SJCRH30 (cell line): ENCODE data around the gene KCNMB2. TPM values are rescaled to one million over a fixed set of nuclear protein-coding genes. Genes with fewer than 3 reads are reported as not detected.

Experiments used
- DNase-seq, 2 experiments: peaks; one replicate each; pipeline ENCODE4 v3.0.0-alpha.2; 2015 to 2020
- H3K27ac ChIP-seq: fragments of 250-450 bp; sonication (Bioruptor Pico); 2 replicates; pipeline ENCODE4 v1.5.1; 2020; ENCODE audit warnings: mild to moderate bottlenecking, moderate library complexity
- H3K27me3 ChIP-seq: fragments of 250-450 bp; sonication (Bioruptor Pico); 2 replicates; pipeline ENCODE4 v1.5.1; 2020; ENCODE audit warnings: mild to moderate bottlenecking, moderate library complexity
- H3K36me3 ChIP-seq: fragments of 250-450 bp; sonication (Bioruptor Pico); 2 replicates; pipeline ENCODE4 v1.5.1; 2020; ENCODE audit warnings: mild to moderate bottlenecking, moderate library complexity
- H3K4me1 ChIP-seq: fragments of 250-450 bp; sonication (Bioruptor Pico); 2 replicates; pipeline ENCODE4 v1.5.1; 2020; ENCODE audit warnings: mild to moderate bottlenecking, moderate library complexity
- H3K4me3 ChIP-seq: fragments of 250-450 bp; sonication (Bioruptor Pico); 2 replicates; pipeline ENCODE4 v1.5.1; 2020; ENCODE audit warnings: mild to moderate bottlenecking, moderate library complexity
- H3K9me3 ChIP-seq: fragments of 250-450 bp; sonication (Bioruptor Pico); replicated peaks from 2 replicates; pipeline ENCODE4 v1.5.1; 2020; ENCODE audit warnings: mild to moderate bottlenecking, moderate library complexity
- total RNA-seq: library from RNA; depleted of rRNA; stranded (reverse); fragments of >200 nt; shearing (Covaris generic); gene quantifications from 2 replicates; pipeline ENCODE4 v1.2.3, GENCODE V29; 2014

Gene KCNMB2
- total RNA-seq, 1 experiment from 2014 or later, result not detected

DNA sequence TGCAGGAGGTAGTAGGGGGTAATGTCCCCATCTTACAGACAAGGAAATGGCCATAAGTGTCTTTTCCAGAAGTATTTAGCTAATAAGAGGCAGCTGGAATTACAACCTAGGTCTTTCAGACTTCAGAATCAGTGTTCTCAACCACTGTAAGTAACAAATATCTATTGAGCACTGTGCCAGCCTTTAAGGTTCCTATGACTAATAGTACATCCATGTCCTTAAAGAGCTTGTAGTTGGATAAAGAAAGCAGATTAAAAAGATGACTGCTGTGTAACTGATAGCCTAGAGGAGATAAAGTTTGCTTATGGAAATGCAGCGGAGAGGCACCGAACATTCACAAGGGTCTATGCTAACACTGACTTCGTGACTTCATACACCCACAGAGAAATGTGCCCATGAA lies 136.0 kb downstream of the KCNMB2 start:
- Histone ChIP-seq H3K4me3 (no peak overlapping the region), H3K4me1 (peaks cover 13% of the 10 kb centered on the region; the same call in 1 of the 2 replicates), H3K9me3 (no peaks in the 10 kb centered on the region), H3K27me3 (no peaks in the 10 kb centered on the region), H3K36me3 (no peaks in the 10 kb centered on the region), H3K27ac (no peak overlapping the region)
- DNase-seq, result no peak

DNA sequence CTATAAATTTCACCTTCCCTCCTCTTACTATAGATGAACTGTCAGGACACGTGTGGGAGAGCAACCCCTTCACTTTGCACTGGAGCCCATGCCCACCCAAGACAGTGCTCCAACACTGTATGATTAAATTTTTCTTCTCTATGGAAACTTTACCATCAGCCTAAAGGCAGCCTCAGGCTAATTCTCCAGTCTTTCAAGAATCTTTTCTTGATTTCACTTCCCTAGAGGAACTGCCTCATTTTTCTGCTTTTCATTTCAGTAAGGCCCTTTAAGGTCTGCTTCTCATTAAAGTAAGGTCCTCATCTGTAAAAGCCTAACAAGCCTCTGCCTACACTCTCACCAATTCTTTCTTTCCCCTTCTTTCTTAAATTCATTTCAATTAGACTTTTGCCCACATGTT lies 137.3 kb downstream of the KCNMB2 start:
- no peak overlapping the region for H3K4me3 ChIP-seq
- H3K27ac ChIP-seq, result no peak overlapping the region
- no peak for DNase-seq
- no peaks in the 10 kb centered on the region for H3K9me3 ChIP-seq
- H3K27me3 ChIP-seq, result no peaks in the 10 kb centered on the region
- H3K36me3 ChIP-seq, result no peaks in the 10 kb centered on the region
- peaks cover 13% of the 10 kb centered on the region; the same call in 1 of the 2 replicates for H3K4me1 ChIP-seq

DNA sequence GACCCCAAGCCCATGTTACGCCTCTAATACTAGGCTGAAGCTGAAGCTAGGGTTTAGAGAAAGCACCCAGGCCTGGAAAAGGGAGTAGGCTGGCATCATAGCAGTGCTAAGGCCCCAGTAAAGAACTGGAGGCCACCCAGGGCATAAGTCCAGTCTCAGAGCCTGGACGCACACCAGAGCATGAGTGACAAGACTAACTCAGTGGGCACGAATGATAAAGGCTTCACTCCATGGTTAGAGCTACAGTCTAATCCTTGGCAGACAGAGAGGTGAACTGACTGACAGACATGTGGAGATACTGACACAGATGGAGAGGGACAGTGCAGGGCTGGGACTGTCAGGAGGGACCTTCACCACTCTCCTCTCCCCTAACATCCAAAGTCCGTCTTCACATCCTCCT lies 139.8 kb downstream of the KCNMB2 start:
- Histone ChIP-seq H3K36me3 (no peaks in the 10 kb centered on the region), H3K27ac (no peak overlapping the region), H3K27me3 (no peaks in the 10 kb centered on the region), H3K4me3 (no peak overlapping the region), H3K9me3 (no peaks in the 10 kb centered on the region), H3K4me1 (no peaks in the 10 kb centered on the region)
- no peak for DNase-seq

DNA sequence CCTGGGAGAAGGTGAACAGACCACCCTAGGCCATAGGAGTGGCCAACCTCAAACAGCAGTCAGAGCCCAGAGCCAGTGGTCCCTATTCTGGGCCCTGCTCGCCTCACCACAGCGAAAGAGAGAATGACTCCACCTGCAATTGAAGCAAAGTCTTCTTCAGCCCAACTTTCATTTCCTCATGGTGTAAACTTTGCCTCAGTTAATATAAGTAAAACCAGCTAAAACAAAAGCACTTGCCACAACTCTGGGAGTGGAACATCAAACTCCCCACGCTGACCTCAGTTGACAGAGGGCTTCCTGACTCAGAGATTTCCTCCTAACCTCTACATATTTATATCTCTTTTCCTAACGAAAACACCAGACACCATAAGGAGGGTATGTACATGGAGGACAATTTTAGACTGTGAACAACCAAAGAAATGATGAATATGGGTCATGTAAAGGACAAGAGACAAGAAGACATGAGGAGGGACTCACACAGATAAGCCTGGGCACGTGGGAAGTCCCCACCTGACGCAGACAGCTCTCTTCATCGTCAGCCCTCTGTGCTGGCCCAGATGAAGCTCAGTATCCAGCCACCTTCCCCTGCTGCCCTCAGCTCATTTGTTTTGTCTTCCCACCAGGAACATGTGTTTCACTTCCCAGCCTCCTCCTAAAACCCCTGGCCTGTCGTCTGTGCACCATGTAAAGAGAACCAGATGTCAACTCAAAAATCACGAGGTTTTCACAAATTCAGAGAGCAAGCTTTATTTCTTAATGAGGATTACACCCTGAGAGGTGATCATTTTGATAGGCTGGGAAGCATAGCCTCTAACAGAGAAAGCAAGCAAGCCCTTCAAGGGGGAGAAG lies 140.9 kb downstream of the KCNMB2 start:
- Histone ChIP-seq H3K9me3 (no peaks in the 10 kb centered on the region), H3K27ac (no peak overlapping the region), H3K4me3 (no peak overlapping the region), H3K4me1 (no peaks in the 10 kb centered on the region), H3K36me3 (no peaks in the 10 kb centered on the region), H3K27me3 (no peaks in the 10 kb centered on the region)
- no peak for DNase-seq

DNA sequence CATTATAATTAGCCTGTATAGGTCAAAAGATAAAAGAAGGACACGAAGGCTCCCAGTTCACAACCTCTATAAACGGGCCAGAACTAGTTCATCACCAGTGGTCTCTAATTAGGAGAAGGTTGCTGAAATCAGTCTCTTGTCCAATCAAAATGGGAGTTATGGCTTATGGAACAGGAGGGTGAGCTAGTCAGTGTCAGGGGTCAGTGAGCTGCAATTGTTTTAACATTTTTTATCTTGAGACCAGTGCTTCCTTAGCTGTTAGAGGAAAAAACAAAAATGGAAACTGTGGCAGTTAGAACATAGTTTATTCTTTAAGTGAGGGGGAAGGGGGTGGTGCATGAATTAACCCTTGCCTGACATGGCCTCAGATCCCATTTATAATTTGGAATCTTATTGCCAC lies 141.7 kb downstream of the KCNMB2 start:
- Histone ChIP-seq H3K27me3 (no peaks in the 10 kb centered on the region), H3K27ac (no peak overlapping the region), H3K4me3 (no peak overlapping the region), H3K4me1 (no peaks in the 10 kb centered on the region), H3K9me3 (no peaks in the 10 kb centered on the region), H3K36me3 (no peaks in the 10 kb centered on the region)
- DNase-seq, result no peak

DNA sequence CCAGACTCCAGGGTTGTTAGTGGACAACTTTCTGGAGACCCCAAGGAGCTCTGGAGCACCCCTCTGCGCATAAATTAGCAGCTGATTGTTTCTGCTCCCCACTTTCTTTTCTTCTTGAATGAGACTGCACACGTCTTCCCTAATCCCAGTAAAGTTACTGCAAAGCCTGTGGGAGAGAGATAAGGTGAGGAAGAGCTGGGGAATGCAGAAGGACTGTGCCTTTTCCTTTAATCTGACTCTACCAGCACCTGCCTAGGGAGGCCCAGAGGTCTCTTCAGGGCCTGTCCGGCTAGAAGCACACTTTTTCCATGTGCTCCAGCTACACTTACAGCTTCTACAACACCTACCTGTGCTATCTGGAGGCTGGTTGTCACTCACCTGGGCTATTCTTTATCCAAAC lies 143.8 kb downstream of the KCNMB2 start:
- Histone ChIP-seq H3K36me3 (no peaks in the 10 kb centered on the region), H3K4me1 (no peaks in the 10 kb centered on the region), H3K9me3 (no peaks in the 10 kb centered on the region), H3K27ac (no peak overlapping the region), H3K4me3 (no peak overlapping the region), H3K27me3 (no peaks in the 10 kb centered on the region)
- no peak for DNase-seq

DNA sequence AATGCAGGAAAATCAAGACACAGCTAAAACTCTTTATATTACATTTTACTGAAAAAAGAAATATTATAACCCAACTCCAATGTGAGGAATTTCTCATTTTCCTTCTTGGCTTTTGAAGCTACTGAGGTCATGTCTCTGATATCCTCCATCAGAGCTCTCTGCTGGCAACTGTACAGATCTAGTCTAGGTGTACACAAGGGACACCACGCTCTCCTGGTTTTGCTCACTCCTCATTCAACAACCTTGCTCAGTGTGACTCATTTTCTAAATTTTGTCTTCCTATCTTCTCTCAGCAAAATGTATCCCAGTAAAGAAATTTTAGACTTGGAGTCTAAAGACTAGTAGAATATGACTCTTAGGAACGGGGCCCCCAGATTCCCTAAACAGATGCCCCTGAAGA lies 144.3 kb downstream of the KCNMB2 start:
- no peak overlapping the region for H3K4me3 ChIP-seq
- no peaks in the 10 kb centered on the region for H3K4me1 ChIP-seq
- H3K9me3 ChIP-seq, result no peaks in the 10 kb centered on the region
- no peak for DNase-seq
- H3K36me3 ChIP-seq, result no peaks in the 10 kb centered on the region
- H3K27me3 ChIP-seq, result no peaks in the 10 kb centered on the region
- no peak overlapping the region for H3K27ac ChIP-seq

DNA sequence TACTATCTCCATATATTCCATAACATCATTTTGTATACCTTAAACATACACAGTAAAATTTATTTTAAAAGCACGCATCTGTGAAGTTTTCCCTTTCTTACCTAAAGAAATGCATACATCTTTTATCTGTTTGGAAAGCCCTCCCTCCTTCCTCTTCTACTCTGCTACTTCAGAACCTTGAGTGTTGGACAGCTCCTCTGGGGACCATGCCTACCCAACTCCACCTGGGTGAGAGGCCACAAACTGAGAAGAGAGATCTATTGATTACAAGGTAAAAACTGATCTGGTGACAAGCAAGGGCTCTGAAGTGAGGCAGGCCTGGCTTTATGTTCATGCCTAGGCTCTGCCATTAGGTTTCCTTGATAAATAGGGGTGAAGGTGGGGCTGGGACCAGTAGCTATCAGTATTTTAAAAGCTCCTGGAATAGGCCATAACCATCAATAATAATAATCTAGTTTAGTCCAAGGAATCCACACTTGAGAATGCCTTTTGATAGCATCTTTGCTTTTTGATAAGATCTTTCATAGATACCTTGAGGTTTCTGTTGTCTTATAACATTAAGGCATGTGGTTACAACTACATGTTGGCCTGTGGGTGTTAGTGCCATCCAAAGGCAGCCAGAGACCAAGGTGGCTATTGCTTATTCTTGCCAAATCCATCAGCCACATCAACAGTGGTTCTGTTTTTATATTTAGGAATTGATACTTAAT lies 148.8 kb downstream of the KCNMB2 start:
- Histone ChIP-seq H3K27ac (no peak overlapping the region), H3K27me3 (no peaks in the 10 kb centered on the region), H3K4me1 (no peaks in the 10 kb centered on the region), H3K4me3 (no peak overlapping the region), H3K36me3 (no peaks in the 10 kb centered on the region), H3K9me3 (no peaks in the 10 kb centered on the region)
- DNase-seq, result peak; percentile 13 to 45

DNA sequence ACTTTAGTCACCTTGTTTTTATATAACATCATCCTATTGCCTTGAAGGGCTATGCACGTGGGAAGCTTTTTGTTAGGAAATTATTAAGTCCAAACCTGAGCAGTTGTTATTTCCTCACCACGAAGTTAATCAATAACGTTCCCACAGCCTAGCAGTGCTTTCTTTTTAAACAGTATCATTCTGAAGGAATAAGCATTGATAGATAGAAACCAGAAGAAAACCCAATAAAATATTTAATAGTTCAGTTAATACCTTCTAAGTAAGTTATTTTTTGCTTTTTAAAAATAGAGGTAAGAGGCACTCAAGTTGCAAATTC lies 149.3 kb downstream of the KCNMB2 start:
- no peak overlapping the region for H3K27ac ChIP-seq
- H3K4me3 ChIP-seq, result no peak overlapping the region
- no peak for DNase-seq
- H3K27me3 ChIP-seq, result no peaks in the 10 kb centered on the region
- H3K4me1 ChIP-seq, result no peaks in the 10 kb centered on the region
- H3K36me3 ChIP-seq, result no peaks in the 10 kb centered on the region
- no peaks in the 10 kb centered on the region for H3K9me3 ChIP-seq

DNA sequence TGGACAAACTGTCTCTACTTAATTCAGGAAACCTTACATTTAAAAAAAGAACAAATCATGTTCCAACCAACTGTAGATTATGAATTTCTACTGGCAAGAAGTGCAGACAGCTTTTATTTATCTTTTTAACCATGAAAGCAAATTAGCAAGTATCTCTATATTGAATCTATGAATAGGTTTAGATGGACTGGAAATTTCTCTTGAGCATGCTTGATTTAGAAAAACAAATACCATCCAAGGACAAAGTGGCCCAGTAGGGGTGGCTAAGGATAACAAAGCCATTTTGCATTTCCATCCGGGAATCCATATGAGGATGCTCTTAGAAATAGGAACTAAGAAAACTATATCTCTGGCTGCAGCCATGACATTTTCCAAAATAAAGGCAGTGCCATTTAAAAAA lies 150.6 kb downstream of the KCNMB2 start:
- H3K9me3 ChIP-seq, result no peaks in the 10 kb centered on the region
- no peak overlapping the region for H3K4me3 ChIP-seq
- no peaks in the 10 kb centered on the region for H3K27me3 ChIP-seq
- H3K27ac ChIP-seq, result no peak overlapping the region
- DNase-seq, result no peak
- no peaks in the 10 kb centered on the region for H3K36me3 ChIP-seq
- no peaks in the 10 kb centered on the region for H3K4me1 ChIP-seq

DNA sequence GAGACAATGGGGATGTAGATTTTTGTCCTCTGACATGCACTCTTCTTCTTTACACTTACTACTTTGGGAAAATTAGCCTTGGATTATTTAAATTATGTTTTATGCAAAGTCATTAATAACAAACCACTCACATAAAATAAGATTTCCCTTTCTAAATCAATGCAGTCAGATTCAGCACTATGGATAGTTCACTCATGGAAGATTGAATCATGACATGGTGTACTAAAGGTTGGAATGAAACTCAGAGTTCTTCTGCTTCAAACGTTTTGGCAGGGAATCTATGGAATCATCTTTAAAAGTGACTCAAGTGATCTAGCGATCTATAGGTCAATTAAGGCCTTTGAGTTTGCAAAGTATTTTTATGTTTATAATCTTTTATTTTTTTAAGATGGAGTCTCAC lies 154.3 kb downstream of the KCNMB2 start:
- H3K36me3 ChIP-seq, result no peaks in the 10 kb centered on the region
- peak in 1 of 2 experiments; percentile 6 for DNase-seq
- no peaks in the 10 kb centered on the region for H3K4me1 ChIP-seq
- no peak overlapping the region for H3K4me3 ChIP-seq
- H3K9me3 ChIP-seq, result no peaks in the 10 kb centered on the region
- no peaks in the 10 kb centered on the region for H3K27me3 ChIP-seq
- no peak overlapping the region for H3K27ac ChIP-seq

DNA sequence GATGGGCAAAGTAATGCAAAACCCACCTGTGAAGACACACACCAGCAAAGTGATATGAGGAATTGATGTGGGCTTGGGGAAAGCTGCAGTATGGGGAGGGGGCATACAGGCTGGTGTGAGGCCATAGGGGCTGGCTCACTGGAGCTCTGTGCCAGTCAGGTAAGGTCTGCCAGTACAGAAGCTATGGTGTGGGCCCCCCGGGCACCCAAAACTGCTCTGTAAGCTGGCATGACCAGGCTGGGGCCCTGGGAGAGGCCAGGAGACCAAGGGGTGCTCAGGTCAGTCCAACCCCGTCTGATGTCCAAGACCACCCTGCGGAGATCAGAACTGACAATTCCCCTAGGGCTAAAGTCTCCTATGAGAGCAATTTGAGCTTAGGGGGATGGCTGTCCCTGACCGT lies 163.1 kb downstream of the KCNMB2 start:
- no peaks in the 10 kb centered on the region for H3K4me1 ChIP-seq
- DNase-seq, result no peak
- H3K27me3 ChIP-seq, result no peaks in the 10 kb centered on the region
- H3K9me3 ChIP-seq, result no peaks in the 10 kb centered on the region
- no peak overlapping the region for H3K4me3 ChIP-seq
- no peaks in the 10 kb centered on the region for H3K36me3 ChIP-seq
- H3K27ac ChIP-seq, result no peak overlapping the region

DNA sequence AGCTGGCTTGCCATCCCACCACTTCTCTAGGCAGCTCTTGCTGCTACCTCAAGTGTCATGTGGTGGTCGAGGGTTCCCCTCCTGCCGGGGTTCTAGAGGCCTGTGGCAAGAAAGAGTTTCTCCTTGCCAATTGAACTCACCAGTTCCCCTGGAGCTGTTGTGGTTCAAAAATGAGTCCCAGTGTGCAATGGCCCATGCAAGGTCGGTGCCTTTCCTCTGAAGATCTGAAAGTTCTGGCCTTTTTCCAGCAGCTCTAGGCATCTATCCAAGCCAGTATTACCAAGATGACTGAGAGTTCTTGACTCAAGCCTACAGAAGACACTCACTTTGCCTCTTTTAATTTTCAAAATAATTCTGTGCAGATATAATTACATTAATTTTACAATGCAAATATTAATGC lies 163.6 kb downstream of the KCNMB2 start:
- H3K4me3 ChIP-seq, result no peak overlapping the region
- H3K27me3 ChIP-seq, result no peaks in the 10 kb centered on the region
- H3K9me3 ChIP-seq, result no peaks in the 10 kb centered on the region
- no peaks in the 10 kb centered on the region for H3K4me1 ChIP-seq
- no peak for DNase-seq
- H3K36me3 ChIP-seq, result no peaks in the 10 kb centered on the region
- H3K27ac ChIP-seq, result no peak overlapping the region

DNA sequence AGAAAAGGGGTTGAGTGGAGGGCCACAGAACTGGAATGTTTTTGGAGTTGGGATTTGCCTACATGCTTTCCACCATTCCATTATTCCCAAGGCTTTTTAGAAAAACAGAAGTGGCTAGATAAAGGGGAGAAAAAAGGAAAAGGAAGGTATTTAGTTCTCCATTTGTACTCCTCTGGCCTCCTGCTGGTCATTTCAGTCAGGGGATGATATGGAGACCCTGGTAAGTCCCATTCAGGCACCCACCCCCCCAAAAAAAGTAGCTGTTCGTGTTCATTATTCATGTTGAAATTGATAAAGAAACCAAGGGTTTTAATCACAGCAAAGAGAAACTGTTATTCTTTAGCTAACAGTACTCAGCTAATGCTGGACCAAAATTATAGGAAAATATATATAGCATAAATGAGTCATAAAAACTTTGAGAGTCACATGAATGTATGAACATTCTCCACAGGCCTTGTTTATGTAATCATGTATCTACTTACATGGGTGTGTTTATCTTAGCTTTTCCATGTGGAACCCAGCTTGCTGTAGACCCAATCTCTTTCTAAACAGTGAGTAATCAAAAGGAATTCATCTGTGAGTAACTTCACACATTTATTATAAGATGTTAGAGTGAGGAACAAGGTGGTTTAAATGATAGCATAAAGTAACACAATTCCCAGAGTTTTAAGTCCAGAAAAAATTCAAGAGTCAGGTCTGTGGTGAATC lies 167.2 kb downstream of the KCNMB2 start:
- Histone ChIP-seq H3K4me1 (no peaks in the 10 kb centered on the region), H3K9me3 (no peaks in the 10 kb centered on the region), H3K27ac (no peak overlapping the region), H3K4me3 (no peak overlapping the region), H3K27me3 (no peaks in the 10 kb centered on the region), H3K36me3 (no peaks in the 10 kb centered on the region)
- DNase-seq, result no peak

DNA sequence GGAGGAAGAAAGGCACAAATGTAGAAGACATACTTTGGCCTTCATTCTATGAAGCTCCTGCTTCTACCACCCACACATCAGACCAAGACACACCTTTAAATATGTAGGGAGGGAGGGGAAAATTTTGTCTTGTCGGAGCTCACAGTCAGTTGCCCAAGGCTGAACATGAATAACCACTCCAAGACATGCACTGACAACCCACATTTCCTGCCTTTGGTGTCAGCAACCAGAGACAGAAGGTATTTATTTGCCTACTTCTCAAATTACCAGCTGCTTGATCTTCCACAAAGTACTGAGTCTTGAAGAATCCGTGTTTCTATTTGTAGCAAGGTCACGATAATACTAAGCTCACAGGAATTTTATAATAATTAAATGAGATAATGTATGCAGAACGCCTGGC lies 169.7 kb downstream of the KCNMB2 start:
- no peak overlapping the region for H3K27ac ChIP-seq
- H3K36me3 ChIP-seq, result no peaks in the 10 kb centered on the region
- H3K9me3 ChIP-seq, result no peaks in the 10 kb centered on the region
- DNase-seq, result peak in 1 of 2 experiments; percentile 5
- H3K4me1 ChIP-seq, result no peaks in the 10 kb centered on the region
- no peak overlapping the region for H3K4me3 ChIP-seq
- no peaks in the 10 kb centered on the region for H3K27me3 ChIP-seq
